ENCODE measurements around the gene UTS2. TPM values are rescaled to one million over a fixed set of nuclear protein-coding genes. Genes with fewer than 3 reads are reported as not detected.

UTS2 gene
- total RNA-seq, 6 experiments from 2014 or later: not detected

GRCh38 chr1:7884757-7885156 lies 31.9 kb upstream of the UTS2 start:
- no peak overlapping the region for H3K27ac Mint-ChIP-seq
- no peak for DNase-seq
- no peaks in the 10 kb centered on the region; the same call in 1 of the 2 replicates for H3K9me3 Mint-ChIP-seq
- TF ChIP-seq CTCF (IDR thresholded peaks at IDR 0.05): no peak
- no peak overlapping the region for H3K4me3 Mint-ChIP-seq
- peaks cover 7% of the 10 kb centered on the region for H3K27me3 Mint-ChIP-seq (ENCODE audit: insufficient read depth)
- H3K36me3 Mint-ChIP-seq (ENCODE audit: low read depth): no peaks in the 10 kb centered on the region
- H3K4me1 Mint-ChIP-seq (ENCODE audit: low read depth): peaks cover 8% of the 10 kb centered on the region

- H3K36me3 Mint-ChIP-seq (ENCODE audit: low read depth): peaks cover 5% of the 10 kb centered on the region; the same call in 1 of the 2 replicates
- no peaks in the 10 kb centered on the region for H3K4me1 Mint-ChIP-seq (ENCODE audit: low read depth)
- no peak for DNase-seq
- H3K9me3 Mint-ChIP-seq: peaks cover 7% of the 10 kb centered on the region
- TF ChIP-seq CTCF (IDR thresholded peaks at IDR 0.05): peak; percentile 57
- H3K27me3 Mint-ChIP-seq (ENCODE audit: insufficient read depth): peaks cover 11% of the 10 kb centered on the region
- no peak overlapping the region for H3K4me3 Mint-ChIP-seq
- no peak overlapping the region for H3K27ac Mint-ChIP-seq
These were observed 26.4 kb upstream of the UTS2 start for GRCh38 chr1:7879228-7879627.

- no peak overlapping the region for H3K4me3 Mint-ChIP-seq
- no peak overlapping the region for H3K27ac Mint-ChIP-seq
- peaks cover 5% of the 10 kb centered on the region; the same call in 1 of the 2 replicates for H3K36me3 Mint-ChIP-seq (ENCODE audit: low read depth)
- peaks cover 14% of the 10 kb centered on the region for H3K27me3 Mint-ChIP-seq (ENCODE audit: insufficient read depth)
- DNase-seq: no peak
- no peak for TF ChIP-seq CTCF (IDR thresholded peaks at IDR 0.05)
- peaks cover 7% of the 10 kb centered on the region for H3K9me3 Mint-ChIP-seq
- H3K4me1 Mint-ChIP-seq (ENCODE audit: low read depth): no peaks in the 10 kb centered on the region
These were observed 25.2 kb upstream of the UTS2 start for GRCh38 chr1:7878027-7878426.

- Mint-ChIP-seq H3K27me3 (ENCODE audit: insufficient read depth) (peaks cover 18% of the 10 kb centered on the region), H3K4me1 (ENCODE audit: low read depth) (no peaks in the 10 kb centered on the region), H3K4me3 (no peak overlapping the region), H3K27ac (no peak overlapping the region), H3K36me3 (ENCODE audit: low read depth) (peaks cover 5% of the 10 kb centered on the region; the same call in 1 of the 2 replicates), H3K9me3 (peaks cover 7% of the 10 kb centered on the region)
- DNase-seq: no peak
- TF ChIP-seq CTCF (IDR thresholded peaks at IDR 0.05): no peak
These were observed 21.2 kb upstream of the UTS2 start for GRCh38 chr1:7873801-7874795.

GRCh38 chr1:7871136-7871535 lies 18.3 kb upstream of the UTS2 start:
- TF ChIP-seq CTCF (IDR thresholded peaks at IDR 0.05): no peak
- H3K4me1 Mint-ChIP-seq (ENCODE audit: low read depth): no peaks in the 10 kb centered on the region
- DNase-seq: no peak
- no peaks in the 10 kb centered on the region for H3K9me3 Mint-ChIP-seq
- H3K4me3 Mint-ChIP-seq: no peak overlapping the region
- no peaks in the 10 kb centered on the region for H3K36me3 Mint-ChIP-seq (ENCODE audit: low read depth)
- H3K27me3 Mint-ChIP-seq (ENCODE audit: insufficient read depth): peaks cover 22% of the 10 kb centered on the region
- H3K27ac Mint-ChIP-seq: no peak overlapping the region

All from HFFc6 (cell line).